ENCODE measurements around the gene IL24. TPM values are rescaled to one million over a fixed set of nuclear protein-coding genes. Genes with fewer than 3 reads are reported as not detected.

The IL24 gene
- total and polyA plus RNA-seq, 9 donors: 0.11 to 0.30 (median 0.15) TPM; not detected in 2

GRCh38 chr1:206891412-206891811, 5.8 kb upstream of the IL24 start:
- no CpG with 5 or more reads among the region's 1 CpG for WGBS (ENCODE audit: insufficient coverage)
- Histone ChIP-seq H3K9me3 (replicated peaks; ENCODE audit: control insufficient read depth, low read depth, low read length) (no peaks in the 10 kb centered on the region), H3K4me1 (ENCODE audit: control insufficient read depth, insufficient read depth, low read length) (no peaks in the 10 kb centered on the region), H3K27ac (ENCODE audit: low read length) (no peak overlapping the region), H3K36me3 (ENCODE audit: control insufficient read depth, insufficient read depth, low read length) (no peaks in the 10 kb centered on the region), H3K27me3 (ENCODE audit: control insufficient read depth, insufficient read depth, low read length) (peaks cover 6% of the 10 kb centered on the region), H3K4me3 (ENCODE audit: low read length) (no peak overlapping the region)
- no peak for DNase-seq

DNA sequence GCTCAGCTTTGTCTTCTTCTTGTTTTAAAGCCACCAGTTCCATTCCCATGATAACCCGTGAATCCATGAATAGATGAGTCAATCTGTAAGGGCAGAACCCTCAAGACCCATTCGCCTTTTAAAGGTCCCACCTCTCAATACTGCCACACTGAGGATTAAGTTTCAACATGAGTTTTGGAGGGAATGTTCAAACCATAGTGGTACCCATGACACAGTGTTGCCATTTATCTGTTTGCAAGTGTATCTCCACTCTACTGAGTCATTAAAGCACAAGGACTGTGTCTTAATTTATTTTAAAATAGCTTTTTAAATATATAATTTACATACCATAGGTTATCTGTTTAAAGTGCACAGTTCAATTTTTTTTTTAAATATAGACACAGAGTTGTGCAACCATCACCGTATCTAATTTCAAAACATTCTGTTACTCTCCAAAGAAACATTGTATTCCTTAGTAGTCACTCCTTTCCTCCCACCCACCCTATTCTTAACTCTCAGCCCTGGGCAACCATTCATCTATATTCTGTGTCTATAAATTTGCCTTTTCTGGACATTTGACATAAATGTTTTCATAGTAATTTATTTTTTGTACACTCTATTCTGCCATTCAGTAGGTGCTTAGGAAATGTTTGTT, 4.8 kb upstream of the IL24 start:
- H3K27me3 ChIP-seq (ENCODE audit: control insufficient read depth, insufficient read depth, low read length): peaks cover 8% of the 10 kb centered on the region
- H3K4me3 ChIP-seq (ENCODE audit: low read length): no peak overlapping the region
- H3K36me3 ChIP-seq (ENCODE audit: control insufficient read depth, insufficient read depth, low read length): no peaks in the 10 kb centered on the region
- H3K9me3 ChIP-seq (replicated peaks; ENCODE audit: control insufficient read depth, low read depth, low read length): no peaks in the 10 kb centered on the region
- no peak for DNase-seq
- no CpG with 5 or more reads among the region's 3 CpGs for WGBS (ENCODE audit: insufficient coverage)
- H3K4me1 ChIP-seq (ENCODE audit: control insufficient read depth, insufficient read depth, low read length): no peaks in the 10 kb centered on the region
- no peak overlapping the region for H3K27ac ChIP-seq (ENCODE audit: low read length)

GRCh38 chr1:206893380-206893779, 3.9 kb upstream of the IL24 start:
- Histone ChIP-seq H3K9me3 (replicated peaks; ENCODE audit: control insufficient read depth, low read depth, low read length) (no peaks in the 10 kb centered on the region), H3K27me3 (ENCODE audit: control insufficient read depth, insufficient read depth, low read length) (peaks cover 8% of the 10 kb centered on the region), H3K27ac (ENCODE audit: low read length) (no peak overlapping the region), H3K4me1 (ENCODE audit: control insufficient read depth, insufficient read depth, low read length) (no peaks in the 10 kb centered on the region), H3K4me3 (ENCODE audit: low read length) (no peak overlapping the region), H3K36me3 (ENCODE audit: control insufficient read depth, insufficient read depth, low read length) (no peaks in the 10 kb centered on the region)
- no peak for DNase-seq
- whole genome bisulfite sequencing (ENCODE audit: insufficient coverage): 33% methylated on average over 1 of the region's 2 CpGs

- no peak overlapping the region for H3K4me3 ChIP-seq (ENCODE audit: low read length)
- no peaks in the 10 kb centered on the region for H3K4me1 ChIP-seq (ENCODE audit: control insufficient read depth, insufficient read depth, low read length)
- 53% methylated on average over 3 of the region's 3 CpGs for WGBS (ENCODE audit: insufficient coverage)
- no peaks in the 10 kb centered on the region for H3K36me3 ChIP-seq (ENCODE audit: control insufficient read depth, insufficient read depth, low read length)
- DNase-seq: no peak
- H3K27me3 ChIP-seq (ENCODE audit: control insufficient read depth, insufficient read depth, low read length): peaks cover 11% of the 10 kb centered on the region
- no peaks in the 10 kb centered on the region for H3K9me3 ChIP-seq (replicated peaks; ENCODE audit: control insufficient read depth, low read depth, low read length)
- no peak overlapping the region for H3K27ac ChIP-seq (ENCODE audit: low read length)
Observed at GRCh38 chr1:206895325-206895724, 1.9 kb upstream of the IL24 start.

GRCh38 chr1:206895837-206896242, 1.4 kb upstream of the IL24 start:
- no peaks in the 10 kb centered on the region for H3K36me3 ChIP-seq (ENCODE audit: control insufficient read depth, insufficient read depth, low read length)
- WGBS (ENCODE audit: insufficient coverage): 27% methylated on average over 2 of the region's 3 CpGs
- H3K4me3 ChIP-seq (ENCODE audit: low read length): no peak overlapping the region
- H3K9me3 ChIP-seq (replicated peaks; ENCODE audit: control insufficient read depth, low read depth, low read length): no peaks in the 10 kb centered on the region
- H3K27me3 ChIP-seq (ENCODE audit: control insufficient read depth, insufficient read depth, low read length): peaks cover 11% of the 10 kb centered on the region
- H3K4me1 ChIP-seq (ENCODE audit: control insufficient read depth, insufficient read depth, low read length): no peaks in the 10 kb centered on the region
- no peak overlapping the region for H3K27ac ChIP-seq (ENCODE audit: low read length)
- DNase-seq: no peak

GRCh38 chr1:206896261-206896660, 982 bp upstream of the IL24 start:
- H3K36me3 ChIP-seq (ENCODE audit: control insufficient read depth, insufficient read depth, low read length): no peaks in the 10 kb centered on the region
- H3K4me1 ChIP-seq (ENCODE audit: control insufficient read depth, insufficient read depth, low read length): no peaks in the 10 kb centered on the region
- 36% methylated on average over 1 of the region's 3 CpGs for WGBS (ENCODE audit: insufficient coverage)
- no peaks in the 10 kb centered on the region for H3K9me3 ChIP-seq (replicated peaks; ENCODE audit: control insufficient read depth, low read depth, low read length)
- no peak overlapping the region for H3K27ac ChIP-seq (ENCODE audit: low read length)
- peaks cover 12% of the 10 kb centered on the region for H3K27me3 ChIP-seq (ENCODE audit: control insufficient read depth, insufficient read depth, low read length)
- DNase-seq: no peak
- H3K4me3 ChIP-seq (ENCODE audit: low read length): no peak overlapping the region

DNA sequence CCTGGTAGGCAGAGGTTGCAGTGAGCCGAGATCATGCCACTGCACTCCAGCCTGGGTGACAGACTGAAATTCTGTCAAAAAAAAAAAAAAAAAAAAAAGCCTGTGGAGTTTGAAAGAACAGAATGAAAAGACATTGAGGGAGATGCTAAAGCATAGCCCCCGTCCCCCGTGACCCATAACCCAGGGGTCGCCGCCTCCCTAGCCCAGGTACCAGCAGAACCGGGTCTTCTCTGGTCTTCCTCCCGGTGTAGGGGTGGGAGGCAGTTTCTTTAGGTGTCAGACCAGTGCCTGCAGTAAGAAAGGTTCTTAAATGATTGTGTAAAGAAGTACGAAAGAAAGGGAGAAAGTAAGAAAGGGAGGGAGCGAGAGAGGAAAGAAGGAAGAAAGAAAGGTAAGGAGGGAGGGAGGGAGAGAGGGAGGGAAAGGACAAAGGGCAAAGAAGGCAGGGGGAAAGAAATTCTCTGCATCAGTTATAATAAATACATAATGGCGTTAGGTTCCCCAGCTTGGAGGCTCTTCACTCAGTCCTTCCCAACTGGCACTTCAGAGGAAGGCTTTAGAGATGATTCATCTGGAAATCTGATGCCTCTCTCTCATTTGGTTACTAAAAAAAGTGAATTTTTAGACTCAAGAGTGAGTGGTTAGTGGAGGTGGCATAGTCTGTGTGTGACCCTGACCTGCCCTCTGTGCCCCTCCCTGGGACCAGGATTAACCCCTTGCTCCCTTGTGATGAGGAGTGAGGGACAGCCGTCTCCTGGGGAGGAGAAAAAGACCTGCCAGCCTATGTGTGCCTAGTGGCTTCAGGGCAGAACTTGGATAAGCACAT, 1.1 kb downstream of the IL24 start:
- Histone ChIP-seq H3K27me3 (ENCODE audit: control insufficient read depth, insufficient read depth, low read length) (peaks cover 16% of the 10 kb centered on the region), H3K27ac (ENCODE audit: low read length) (no peak overlapping the region), H3K9me3 (replicated peaks; ENCODE audit: control insufficient read depth, low read depth, low read length) (no peaks in the 10 kb centered on the region), H3K36me3 (ENCODE audit: control insufficient read depth, insufficient read depth, low read length) (no peaks in the 10 kb centered on the region), H3K4me3 (ENCODE audit: low read length) (no peak overlapping the region), H3K4me1 (ENCODE audit: control insufficient read depth, insufficient read depth, low read length) (no peaks in the 10 kb centered on the region)
- 67% methylated on average over 7 of the region's 11 CpGs for WGBS (ENCODE audit: insufficient coverage)
- peak; percentile 29 for DNase-seq

DNA sequence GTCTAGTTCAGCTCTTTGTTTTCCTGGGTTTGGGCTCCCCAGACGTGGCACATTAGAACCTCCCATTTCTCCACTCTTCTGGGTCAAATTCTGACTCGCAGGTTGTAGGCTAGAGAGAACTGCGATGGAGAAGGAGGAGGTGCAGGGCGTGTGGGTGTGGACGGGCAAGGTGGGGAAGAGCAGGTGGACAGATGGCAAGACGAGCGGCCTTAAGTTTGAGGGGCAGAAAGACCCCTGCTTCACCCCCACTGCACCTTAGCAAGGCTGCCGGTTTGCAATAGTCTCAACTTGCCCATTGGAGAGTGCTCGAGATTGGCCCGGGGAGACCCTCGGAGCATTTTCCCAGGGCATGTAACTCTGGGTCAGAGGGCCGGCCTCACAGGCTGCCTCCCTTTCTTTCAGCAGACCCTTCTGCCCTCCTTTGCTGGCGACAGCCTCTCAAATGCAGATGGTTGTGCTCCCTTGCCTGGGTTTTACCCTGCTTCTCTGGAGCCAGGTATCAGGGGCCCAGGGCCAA, 1.7 kb downstream of the IL24 start:
- Histone ChIP-seq H3K27me3 (ENCODE audit: control insufficient read depth, insufficient read depth, low read length) (peaks cover 16% of the 10 kb centered on the region), H3K27ac (ENCODE audit: low read length) (no peak overlapping the region), H3K4me1 (ENCODE audit: control insufficient read depth, insufficient read depth, low read length) (no peaks in the 10 kb centered on the region), H3K36me3 (ENCODE audit: control insufficient read depth, insufficient read depth, low read length) (no peaks in the 10 kb centered on the region), H3K4me3 (ENCODE audit: low read length) (no peak overlapping the region), H3K9me3 (replicated peaks; ENCODE audit: control insufficient read depth, low read depth, low read length) (no peaks in the 10 kb centered on the region)
- DNase-seq: no peak
- WGBS (ENCODE audit: insufficient coverage): 81% methylated on average over 7 of the region's 13 CpGs

DNA sequence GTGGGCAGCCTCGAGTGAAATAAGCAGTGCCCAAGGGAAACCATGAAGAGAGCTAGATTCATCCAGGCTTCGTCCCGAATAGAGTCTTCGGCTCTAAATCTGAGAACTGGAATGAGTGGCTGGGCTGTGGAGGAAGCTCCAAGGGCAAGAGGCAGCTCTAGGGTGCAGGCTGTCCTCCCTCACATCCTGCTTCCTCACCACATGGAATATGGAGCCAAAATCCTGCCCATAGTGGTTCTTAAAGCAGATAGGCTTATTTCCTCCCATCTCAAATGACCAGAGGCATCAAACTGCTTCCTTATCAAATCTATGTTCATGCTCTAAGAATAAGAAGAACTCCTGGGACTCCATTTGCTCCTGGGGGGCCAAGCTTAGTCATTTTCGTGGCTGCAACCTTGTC, 2.5 kb downstream of the IL24 start:
- no peaks in the 10 kb centered on the region for H3K9me3 ChIP-seq (replicated peaks; ENCODE audit: control insufficient read depth, low read depth, low read length)
- H3K36me3 ChIP-seq (ENCODE audit: control insufficient read depth, insufficient read depth, low read length): no peaks in the 10 kb centered on the region
- 75% methylated on average over 4 of the region's 5 CpGs for WGBS (ENCODE audit: insufficient coverage)
- H3K27me3 ChIP-seq (ENCODE audit: control insufficient read depth, insufficient read depth, low read length): peaks cover 17% of the 10 kb centered on the region
- no peak for DNase-seq
- no peaks in the 10 kb centered on the region for H3K4me1 ChIP-seq (ENCODE audit: control insufficient read depth, insufficient read depth, low read length)
- H3K4me3 ChIP-seq (ENCODE audit: low read length): no peak overlapping the region
- H3K27ac ChIP-seq (ENCODE audit: low read length): no peak overlapping the region

GRCh38 chr1:206900149-206900548, 2.9 kb downstream of the IL24 start:
- Histone ChIP-seq H3K36me3 (ENCODE audit: control insufficient read depth, insufficient read depth, low read length) (no peaks in the 10 kb centered on the region), H3K4me3 (ENCODE audit: low read length) (no peak overlapping the region), H3K27me3 (ENCODE audit: control insufficient read depth, insufficient read depth, low read length) (peaks cover 21% of the 10 kb centered on the region), H3K27ac (ENCODE audit: low read length) (no peak overlapping the region), H3K4me1 (ENCODE audit: control insufficient read depth, insufficient read depth, low read length) (no peaks in the 10 kb centered on the region), H3K9me3 (replicated peaks; ENCODE audit: control insufficient read depth, low read depth, low read length) (no peaks in the 10 kb centered on the region)
- 64% methylated on average over 6 of the region's 7 CpGs for WGBS (ENCODE audit: insufficient coverage)
- no peak for DNase-seq
